ENCODE measurements around the gene APBB2. TPM values are rescaled to one million over a fixed set of nuclear protein-coding genes. Genes with fewer than 3 reads are reported as not detected.

APBB2 gene
- total and polyA plus RNA-seq, 2 of the 8 experiments (the other 6 are each of a cell fraction or from before 2014, with no cell fraction given), result 58.7 to 59.4 TPM

DNA sequence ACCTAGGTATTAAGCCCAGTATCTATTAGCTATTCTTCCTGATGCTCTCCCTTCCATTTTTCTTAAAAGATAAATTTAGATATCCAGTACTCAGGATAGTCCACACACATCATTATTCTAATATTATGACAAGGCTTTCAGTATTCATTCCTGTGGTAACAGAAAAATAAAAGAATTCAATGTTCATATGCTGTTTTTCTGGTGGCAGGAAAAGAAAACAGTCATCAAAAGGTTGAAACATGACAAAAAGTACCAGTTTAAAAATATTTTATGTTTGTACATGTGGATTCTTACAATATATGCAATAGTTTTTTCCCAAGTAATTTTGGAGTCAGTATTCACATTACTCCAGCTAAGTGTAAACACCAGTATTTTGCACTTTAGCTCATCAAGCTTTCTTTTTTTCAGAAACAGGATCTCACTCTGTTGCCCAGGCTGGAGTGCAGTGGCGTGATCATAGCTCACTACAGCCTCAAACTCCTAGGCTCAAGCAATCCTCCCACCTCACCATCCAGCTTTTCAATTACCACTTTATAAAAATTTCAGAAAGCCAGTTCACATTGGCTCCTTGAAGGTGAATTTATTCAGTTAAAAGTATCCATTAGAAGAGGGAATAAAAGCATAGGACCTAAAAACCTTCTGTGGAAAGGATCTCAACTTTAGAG lies 2.3 kb downstream of the APBB2 start:
- TF ChIP-seq, protein P1, sequence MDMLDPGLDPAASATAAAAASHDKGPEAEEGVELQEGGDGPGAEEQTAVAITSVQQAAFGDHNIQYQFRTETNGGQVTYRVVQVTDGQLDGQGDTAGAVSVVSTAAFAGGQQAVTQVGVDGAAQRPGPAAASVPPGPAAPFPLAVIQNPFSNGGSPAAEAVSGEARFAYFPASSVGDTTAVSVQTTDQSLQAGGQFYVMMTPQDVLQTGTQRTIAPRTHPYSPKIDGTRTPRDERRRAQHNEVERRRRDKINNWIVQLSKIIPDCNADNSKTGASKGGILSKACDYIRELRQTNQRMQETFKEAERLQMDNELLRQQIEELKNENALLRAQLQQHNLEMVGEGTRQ (IDR thresholded peaks at IDR 0.05; ENCODE audit: low read length), result no peak
- TF ChIP-seq HDAC2 (IDR thresholded peaks at IDR 0.05; ENCODE audit: borderline replicate concordance in 1 of 2, low read depth in 2 of 2, low read length in 2 of 2) (no peak), CBX5 (IDR thresholded peaks at IDR 0.05; ENCODE audit: low read depth, low read length) (no peak)
- peaks cover 5% of the 10 kb centered on the region for H3K79me1 ChIP-seq (ENCODE audit: low read depth, low read length)
- H2BK12ac ChIP-seq (ENCODE audit: low read depth, low read length), result no peak overlapping the region
- H2BK120ac ChIP-seq (replicated peaks; ENCODE audit: low read depth, low read length), result no peak overlapping the region
- no peak overlapping the region for H3K9ac ChIP-seq (replicated peaks in 1 of 4; ENCODE audit: extremely low read depth in 1 of 4, low read depth in 3 of 4, low read length in 3 of 4)
- H3K9me3 ChIP-seq (ENCODE audit: insufficient read depth in 2 of 2, low read depth in 1 of 2, low read length in 1 of 2), result no peaks in the 10 kb centered on the region
- no peak for FAIRE-seq
- H4K20me1 ChIP-seq (replicated peaks in 1 of 2; ENCODE audit: control insufficient read depth in 1 of 2, insufficient read depth in 2 of 2, low read length in 2 of 2), result peaks cover 0 to 4% of the 10 kb centered on the region in 2 experiments
- H3K4me2 ChIP-seq (ENCODE audit: insufficient read depth in 1 of 2, low read depth in 2 of 2, low read length in 2 of 2), result peak overlapping the region; percentile 92; a peak in 3 of 4 replicates
- H2BK20ac ChIP-seq (ENCODE audit: low read length), result no peak overlapping the region
- 0 out of 8 replicates have a peak overlapping the region, but pooled peaks of 1 of the 4 experiments have one; percentile 88 for H3K4me3 ChIP-seq (ENCODE audit: extremely low read depth in 1 of 4, insufficient read depth in 2 of 4, low read depth in 3 of 4, low read length in 4 of 4)
- no peak overlapping the region for H3K4ac ChIP-seq (replicated peaks; ENCODE audit: insufficient read length, low read depth, low read length)
- ChIA-PET POLR2A (ENCODE audit: partially characterized antibody) (interaction anchor here (0.9 to 5.6 kb wide), 4 partner anchors 7 to 147 kb away, joined by 3 to 86 read pairs (median 11); partner anchors contain the start of gene UCHL1), CTCF (ENCODE audit: partially characterized antibody) (interaction anchor here (0.7 to 11.0 kb wide), 23 partner anchors 12 to 304 kb away, joined by 3 to 167 read pairs (median 4); no protein-coding TSS in a partner anchor)
- no peak overlapping the region for H4K91ac ChIP-seq (replicated peaks; ENCODE audit: insufficient read length, low read length)
- WGBS, 2 experiments (ENCODE audit: extremely low coverage in 1 of 2, insufficient coverage in 1 of 2, insufficient read length in 1 of 2, insufficient replicate concordance in 2 of 2, low coverage in 1 of 2, low lambda C conversion rate in 2 of 2, missing lambda C conversion rate in 1 of 2), result 100% methylated on average over 1 of the region's 1 CpG; no CpG with 5 or more reads in 1 of the 2 experiments
- H3K18ac ChIP-seq (ENCODE audit: extremely low read depth, low read length), result no peak overlapping the region
- no peaks in the 10 kb centered on the region for H3K36me3 ChIP-seq (ENCODE audit: control insufficient read depth in 2 of 4, insufficient read depth in 4 of 4, low read length in 3 of 4)
- H2AK5ac ChIP-seq (ENCODE audit: low read depth, low read length), result no peak overlapping the region
- no peak overlapping the region for H4K8ac ChIP-seq (ENCODE audit: extremely low read depth, insufficient read depth, low read length)
- H3K56ac ChIP-seq (replicated peaks; ENCODE audit: insufficient read length, low read depth, low read length), result no peak overlapping the region
- H3K23me2 ChIP-seq (ENCODE audit: low read depth, low read length), result peaks cover 10% of the 10 kb centered on the region
- no peaks in the 10 kb centered on the region; a peak in 1 of 7 replicates for H3K27me3 ChIP-seq (replicated peaks in 1 of 4; ENCODE audit: control insufficient read depth in 3 of 4, extremely low read depth in 1 of 4, insufficient read depth in 3 of 4, low read length in 3 of 4)
- no peak overlapping the region for H3K27ac ChIP-seq (ENCODE audit: low read depth, low read length)
- peaks cover 3 to 12% (median 6%) of the 10 kb centered on the region in 4 experiments; a peak in 6 of 7 replicates for H3K4me1 ChIP-seq (replicated peaks in 1 of 4; ENCODE audit: control insufficient read depth in 3 of 4, insufficient read depth in 4 of 4, low read length in 3 of 4)
- no peak overlapping the region for H2BK15ac ChIP-seq (ENCODE audit: low read length)
- no peak overlapping the region for H2AFZ ChIP-seq (ENCODE audit: low read length)
- H2BK5ac ChIP-seq (ENCODE audit: low read depth, low read length), result no peak overlapping the region
- no peak overlapping the region for H4K5ac ChIP-seq (ENCODE audit: insufficient read length, low read depth, low read length)
- H3K79me2 ChIP-seq (ENCODE audit: control insufficient read depth in 1 of 2, insufficient read depth in 2 of 2, low read length in 2 of 2), result peaks cover 0 to 61% of the 10 kb centered on the region in 2 experiments; a peak in 3 of 4 replicates
- H3K23ac ChIP-seq (ENCODE audit: insufficient read length), result no peak overlapping the region
- no peak overlapping the region for H3K14ac ChIP-seq (ENCODE audit: insufficient read length)
- DNase-seq (ENCODE audit: low read depth in 1 of 2, low spot score in 2 of 2), result no peak

All from H1 (cell line).